Caco-2 (cell line): Measurements from ENCODE around the gene TWF2. TPM values are rescaled to one million over a fixed set of nuclear protein-coding genes. Genes with fewer than 3 reads are reported as not detected.

Experiments
- BruUV-seq: library from RNA; stranded (reverse); fragments of 400-500 nt; replicated peaks from 2 replicates; lab custom pipeline; 2021; lab: Mats Ljungman, UMichigan
- CTCF ChIA-PET: fragments of 300-600 bp; sonication (Branson Sonifier 250); formaldehyde crosslinking; loops from one replicate; lab custom pipeline; 2022; ENCODE audit warnings: antibody characterized with exemption; lab: Charles Lee
- POLR2A ChIA-PET: fragments of 300-600 bp; sonication (Branson Sonifier 250); formaldehyde crosslinking; loops from one replicate; lab custom pipeline; 2022; ENCODE audit warnings: antibody characterized with exemption; lab: Charles Lee
- DNase-seq, 2 experiments: peaks; one replicate each; pipeline versions ENCODE4 v3.0.0 to v3.0.0-alpha.2; 2020 to 2022
- H3K27me3 ChIP-seq: replicated peaks from 2 replicates; pipeline ENCODE4 v1.6.0; 2011; ENCODE audit warnings: low read length; ENCODE audit not compliant: control insufficient read depth, insufficient read depth
- H3K36me3 ChIP-seq: 2 replicates; pipeline ENCODE4 v1.5.1; 2011; ENCODE audit warnings: low read length; ENCODE audit not compliant: control insufficient read depth, insufficient read depth
- H3K4me1 ChIP-seq: fragments of 250-450 bp; sonication (Bioruptor Pico); 2 replicates; pipeline ENCODE4 v1.5.1; 2020; ENCODE audit warnings: mild to moderate bottlenecking
- H3K4me3 ChIP-seq: 2 replicates; pipeline ENCODE4 v1.5.1; 2011; ENCODE audit warnings: low read depth, mild to moderate bottlenecking, control low read depth, low read length
- H3K9me3 ChIP-seq: fragments of 250-450 bp; sonication (Bioruptor Pico); 2 replicates; pipeline ENCODE4 v1.5.1; 2020; ENCODE audit warnings: mild to moderate bottlenecking, moderate library complexity
- H3K27ac Mint-ChIP-seq: one replicate; pipeline ENCODE4 v1.8.0; 2022; ENCODE audit warnings: mixed read lengths; ENCODE audit not compliant: unreplicated experiment
- H3K27me3 Mint-ChIP-seq: one replicate; pipeline ENCODE4 v1.8.0; 2022; ENCODE audit warnings: mixed read lengths; ENCODE audit not compliant: insufficient read depth, unreplicated experiment
- H3K36me3 Mint-ChIP-seq: one replicate; pipeline ENCODE4 v1.8.0; 2022; ENCODE audit warnings: mild to moderate bottlenecking, mixed read lengths; ENCODE audit not compliant: insufficient read depth, unreplicated experiment
- H3K4me1 Mint-ChIP-seq: one replicate; pipeline ENCODE4 v1.8.0; 2022; ENCODE audit warnings: low read depth, mixed read lengths; ENCODE audit not compliant: unreplicated experiment
- H3K4me3 Mint-ChIP-seq: one replicate; pipeline ENCODE4 v1.8.0; 2022; ENCODE audit warnings: mild to moderate bottlenecking, moderate library complexity, mixed read lengths; ENCODE audit not compliant: unreplicated experiment
- H3K9me3 Mint-ChIP-seq: one replicate; pipeline ENCODE4 v1.8.0; 2022; ENCODE audit warnings: mixed read lengths; ENCODE audit not compliant: unreplicated experiment
- CTCF ChIP-seq, 2 experiments: fragments of 200-600 bp in 1 of 2; IDR thresholded peaks; 1 replicate in 1 of 2; 2 replicates in 1 of 2; pipeline versions ENCODE4 v1.5.1 to v1.8.0; 2011 to 2022; ENCODE audit warnings: antibody characterized with exemption in 1 of 2, control low read depth in 1 of 2, inconsistent platforms in 1 of 2, low read depth in 1 of 2, low read length in 1 of 2, mild to moderate bottlenecking in 1 of 2, moderate library complexity in 1 of 2; ENCODE audit not compliant: insufficient read depth in 1 of 2, severe bottlenecking in 1 of 2, unreplicated experiment in 1 of 2
- intact Hi-C: fragments of 100-400 bp; cut with micrococcal nuclease; formaldehyde crosslinking; loops from one replicate; pipeline ENCODE4 v1.10.0; 2022; ENCODE audit not compliant: unreplicated experiment
- total RNA-seq: library from RNA; stranded (reverse); gene quantifications from 2 replicates; pipeline ENCODE4 v1.2.3, GENCODE V29; 2022

TWF2 gene
- total RNA-seq, 1 experiment from 2014 or later, result 29.9 TPM

GRCh38 chr3:52184690-52185089 is 54.3 kb downstream of the TWF2 start:
- no peaks in the 10 kb centered on the region for H3K27me3 Mint-ChIP-seq
- H3K27me3 ChIP-seq, result no peaks in the 10 kb centered on the region
- POLR2A ChIA-PET, result interaction anchor here (0.7 to 0.8 kb wide), 2 partner anchors 30 to 1835 kb away, joined by 8 to 11 read pairs; partner anchors contain the start of gene POC1A
- no peak for DNase-seq
- H3K9me3 Mint-ChIP-seq, result no peaks in the 10 kb centered on the region
- no peak overlapping the region for H3K27ac Mint-ChIP-seq
- H3K9me3 ChIP-seq, result no peaks in the 10 kb centered on the region
- peaks cover 16% of the 10 kb centered on the region for H3K4me1 ChIP-seq
- CTCF ChIA-PET, result no interaction called here
- H3K4me1 Mint-ChIP-seq, result peaks cover 6% of the 10 kb centered on the region
- no peak overlapping the region for H3K4me3 Mint-ChIP-seq
- TF ChIP-seq CTCF (IDR thresholded peaks at IDR 0.05; ENCODE audit: insufficient read depth in 1 of 2, low read depth in 1 of 2, low read length in 1 of 2, severe bottlenecking in 1 of 2, unreplicated experiment in 1 of 2), result no peak
- no TSS peak for BruUV-seq
- intact Hi-C loops, result no loop called here
- no peaks in the 10 kb centered on the region for H3K36me3 ChIP-seq
- H3K36me3 Mint-ChIP-seq, result no peaks in the 10 kb centered on the region
- H3K4me3 ChIP-seq, result no peak overlapping the region

DNA sequence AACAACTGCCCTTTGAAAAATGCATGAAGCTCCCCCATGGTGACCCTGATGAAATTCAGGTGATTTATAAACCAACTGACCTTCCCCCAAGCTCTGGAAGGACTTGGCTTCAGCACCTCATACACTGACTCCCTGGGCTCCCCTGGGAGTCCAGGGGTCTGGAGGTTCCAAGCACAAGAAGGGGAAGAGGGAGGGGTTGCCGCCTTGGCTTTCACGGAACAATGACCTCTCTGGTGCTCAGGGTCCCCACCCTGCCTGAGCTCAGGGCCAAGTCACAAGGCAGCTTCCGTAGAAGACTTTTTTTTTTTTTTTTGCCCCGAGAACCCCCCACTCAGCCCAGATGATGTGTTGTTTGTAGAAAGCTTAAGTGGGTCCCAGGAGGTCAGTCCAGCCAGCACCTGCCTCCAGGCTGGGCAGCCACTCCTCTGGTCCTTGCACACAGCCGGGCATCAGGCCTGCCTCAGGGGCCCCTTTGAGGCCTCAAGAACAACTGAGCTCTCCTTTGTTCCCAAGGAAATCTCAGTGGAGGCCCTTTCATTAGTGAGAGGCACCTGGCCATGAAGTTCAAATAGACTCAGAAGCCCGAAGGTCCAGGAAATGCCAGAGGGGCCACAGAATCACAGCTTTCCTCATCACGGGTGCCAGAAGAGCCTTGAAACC is 55.0 kb downstream of the TWF2 start:
- no peaks in the 10 kb centered on the region for H3K9me3 Mint-ChIP-seq
- TF ChIP-seq CTCF (IDR thresholded peaks at IDR 0.05; ENCODE audit: insufficient read depth in 1 of 2, low read depth in 1 of 2, low read length in 1 of 2, severe bottlenecking in 1 of 2, unreplicated experiment in 1 of 2), result no peak
- ChIA-PET POLR2A (interaction anchor here (0.7 to 0.8 kb wide), 2 partner anchors 29 to 1834 kb away, joined by 8 to 11 read pairs; partner anchors contain the start of gene POC1A), CTCF (interaction anchor here (0.6 to 0.9 kb wide), 2 partner anchors 9 to 474 kb away, joined by 4 to 5 read pairs; no protein-coding TSS in a partner anchor)
- peaks cover 8% of the 10 kb centered on the region for H3K4me1 ChIP-seq
- H3K9me3 ChIP-seq, result no peaks in the 10 kb centered on the region
- no peaks in the 10 kb centered on the region for H3K27me3 Mint-ChIP-seq
- no peaks in the 10 kb centered on the region for H3K36me3 Mint-ChIP-seq
- no peak for DNase-seq
- H3K4me1 Mint-ChIP-seq, result peaks cover 3% of the 10 kb centered on the region
- no peaks in the 10 kb centered on the region for H3K27me3 ChIP-seq
- intact Hi-C loops, result no loop called here
- no TSS peak for BruUV-seq
- no peak overlapping the region for H3K27ac Mint-ChIP-seq
- no peaks in the 10 kb centered on the region for H3K36me3 ChIP-seq
- no peak overlapping the region for H3K4me3 Mint-ChIP-seq
- no peak overlapping the region for H3K4me3 ChIP-seq

GRCh38 chr3:52182691-52183090 is 56.3 kb downstream of the TWF2 start:
- BruUV-seq, result no TSS peak
- Mint-ChIP-seq H3K4me3 (no peak overlapping the region), H3K4me1 (no peaks in the 10 kb centered on the region), H3K9me3 (no peaks in the 10 kb centered on the region), H3K27ac (no peak overlapping the region), H3K27me3 (no peaks in the 10 kb centered on the region), H3K36me3 (no peaks in the 10 kb centered on the region)
- Histone ChIP-seq H3K4me1 (no peaks in the 10 kb centered on the region), H3K27me3 (no peaks in the 10 kb centered on the region), H3K36me3 (no peaks in the 10 kb centered on the region), H3K4me3 (no peak overlapping the region), H3K9me3 (no peaks in the 10 kb centered on the region)
- intact Hi-C loops, result no loop called here
- no peak for DNase-seq
- POLR2A ChIA-PET, result no interaction called here
- CTCF ChIA-PET, result interaction anchor here (0.9 kb wide), 1 partner anchor 8 kb away, joined by 4 read pairs; no protein-coding TSS in a partner anchor
- no peak for TF ChIP-seq CTCF (IDR thresholded peaks at IDR 0.05; ENCODE audit: insufficient read depth in 1 of 2, low read depth in 1 of 2, low read length in 1 of 2, severe bottlenecking in 1 of 2, unreplicated experiment in 1 of 2)
